Transverse colon (tissue), 4 donors: ENCODE data around the gene TRA2B. TPM values are rescaled to one million over a fixed set of nuclear protein-coding genes. Genes with fewer than 3 reads are reported as not detected.

Source experiments
- DNase-seq: peaks from one replicate; pipeline ENCODE4 v3.0.0-alpha.2; 2019
- H3K27ac ChIP-seq, 4 donors: fragments of 200-600 bp; sonication (generic); 2 replicates each; pipeline ENCODE4 v1.5.1; 2016 to 2018; ENCODE audit warnings: inconsistent platforms in 4 of 4
- H3K27me3 ChIP-seq: fragments of 200-600 bp; sonication (generic); 2 replicates; pipeline ENCODE4 v1.5.1; 2017; ENCODE audit warnings: inconsistent platforms
- H3K36me3 ChIP-seq, 4 donors: fragments of 200-600 bp; sonication (generic); 2 replicates each; pipeline ENCODE4 v1.5.1; 2017 to 2019; ENCODE audit warnings: inconsistent platforms in 4 of 4
- H3K4me1 ChIP-seq, 4 donors: fragments of 200-600 bp; sonication (generic); 2 replicates each; pipeline ENCODE4 v1.5.1; 2017 to 2020; ENCODE audit warnings: inconsistent platforms in 4 of 4
- H3K4me3 ChIP-seq, 4 donors: fragments of 200-600 bp; sonication (generic); 1 replicate in 1 of 4; 2 replicates in 3 of 4; pipeline versions ENCODE4 v1.5.1 to v1.6.1; 2017 to 2019; ENCODE audit warnings: inconsistent platforms in 4 of 4
- H3K9me3 ChIP-seq, 2 donors: fragments of 200-600 bp; sonication (generic); 2 replicates each; pipeline ENCODE4 v1.5.1; 2017 to 2019; ENCODE audit warnings: inconsistent platforms in 2 of 2
- EP300 ChIP-seq: sonication (generic); formaldehyde crosslinking; IDR thresholded peaks from one replicate; pipeline ENCODE4 v1.6.1; 2017; ENCODE audit warnings: antibody characterized with exemption, low read depth
- POLR2A ChIP-seq: fragments of 450-650 bp; IDR thresholded peaks from one replicate; pipeline ENCODE4 v1.6.1; 2016; ENCODE audit warnings: antibody characterized with exemption, mild to moderate bottlenecking, moderate library complexity
- POLR2AphosphoS5 ChIP-seq, 3 donors: sonication (generic); formaldehyde crosslinking; IDR thresholded peaks; one replicate each; pipeline ENCODE4 v1.6.1; 2016; ENCODE audit warnings: antibody characterized with exemption in 3 of 3
- WGBS, 2 donors: methylation state at CpG; one replicate each; pipeline ENCODE4 v1.1.5; 2018; ENCODE audit warnings: low coverage in 1 of 2; 5-methylcytosine and 5-hydroxymethylcytosine counted together
- in situ Hi-C, 4 donors: fragments of 200-750 bp; cut with MboI; loops; one replicate each; pipeline versions ENCODE4 v1.15.0 to v1.15.1; 2017; ENCODE audit warnings: low sequenced_read_pairs in 3 of 4, low pct_ligation_motif_present in 1 of 4, low pct_unique_long_range_greater_than_20kb in 1 of 4
- intact Hi-C: fragments of 100-400 bp; cut with DNase I; formaldehyde crosslinking; loops from one replicate; pipeline ENCODE4 v1.15.1; 2023; ENCODE audit warnings: low total_unique reads
- total RNA-seq, 4 donors: library from RNA; depleted of rRNA; stranded (reverse); fragments of >200 nt; gene quantifications; one replicate each; pipeline ENCODE4 v1.1.0, GENCODE V29; 2016
- TF ChIP-seq, protein P1 (sequence below), 5 experiments: fragments of 200-600 bp in 3 of 5; fragments of 450-650 bp in 2 of 5; sonication (generic) in 3 of 5; IDR thresholded peaks; 1 replicate in 2 of 5; 2 replicates in 3 of 5; pipeline ENCODE4 v1.5.1; 2016 to 2017; ENCODE audit warnings: antibody characterized with exemption in 5 of 5, inconsistent platforms in 3 of 5, mild to moderate bottlenecking in 2 of 5, moderate library complexity in 1 of 5

Gene TRA2B
- 100 to 1,000 TPM in 2 of 4 donors, 10 to 100 TPM in 2; 69.1 to 154 (median 92.6) TPM for total RNA-seq

DNA sequence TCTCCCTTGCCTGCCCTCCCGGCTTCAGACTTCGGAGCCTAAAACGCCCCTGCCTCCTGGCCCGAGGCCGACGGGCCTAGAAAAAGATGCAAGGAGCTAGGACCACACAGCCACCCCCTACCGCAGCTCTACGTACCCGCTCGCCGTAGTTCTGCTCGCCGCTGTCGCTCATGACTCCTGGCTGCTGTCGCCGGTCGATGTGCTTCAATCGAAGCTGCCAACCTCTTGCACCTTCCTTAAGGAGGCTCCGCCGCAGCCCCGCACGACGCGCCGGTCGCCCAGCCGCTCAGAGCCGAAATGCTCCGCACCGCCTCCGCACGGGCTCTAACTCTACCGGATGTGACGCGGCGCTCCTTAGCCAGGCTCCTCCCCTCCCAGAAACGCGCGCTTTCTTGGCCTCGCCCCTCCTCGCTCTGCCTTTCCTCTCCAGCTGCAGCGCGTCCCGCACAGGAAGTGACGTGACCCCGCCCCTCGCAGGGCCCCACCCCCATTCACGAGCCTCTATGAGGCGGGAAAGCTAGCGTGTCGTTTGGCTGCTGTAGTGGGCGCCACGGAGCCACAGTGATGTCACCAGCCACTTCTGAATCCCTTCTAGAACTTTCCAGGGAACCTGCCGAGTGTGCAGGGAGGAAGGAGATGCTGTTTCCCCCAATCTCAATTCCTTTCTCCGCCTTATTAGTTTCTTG, at the start of gene TRA2B:
Gene TRA2B, minus strand, starts transcription at position 326 of the 686 bp plus-strand sequence. Its CDS starts 154 bp downstream, at position 172.
- Histone ChIP-seq H3K4me1 (peaks cover 12 to 35% (median 30%) of the 10 kb centered on the region in 4 donors), H3K9me3 (no peaks in the 10 kb centered on the region), H3K27ac (peak within 1 kb of the TSS; percentile 98 to 100 (median 98)), H3K4me3 (peak within 1 kb of the TSS; percentile 73 to 94 (median 84)), H3K27me3 (no peaks in the 10 kb centered on the region), H3K36me3 (no peaks in the 10 kb centered on the region)
- TF ChIP-seq POLR2AphosphoS5 (IDR thresholded peaks at IDR 0.05) (peak; percentile 100), EP300 (peak; percentile 54), POLR2A (peak; percentile 100)
- TF ChIP-seq, protein P1, sequence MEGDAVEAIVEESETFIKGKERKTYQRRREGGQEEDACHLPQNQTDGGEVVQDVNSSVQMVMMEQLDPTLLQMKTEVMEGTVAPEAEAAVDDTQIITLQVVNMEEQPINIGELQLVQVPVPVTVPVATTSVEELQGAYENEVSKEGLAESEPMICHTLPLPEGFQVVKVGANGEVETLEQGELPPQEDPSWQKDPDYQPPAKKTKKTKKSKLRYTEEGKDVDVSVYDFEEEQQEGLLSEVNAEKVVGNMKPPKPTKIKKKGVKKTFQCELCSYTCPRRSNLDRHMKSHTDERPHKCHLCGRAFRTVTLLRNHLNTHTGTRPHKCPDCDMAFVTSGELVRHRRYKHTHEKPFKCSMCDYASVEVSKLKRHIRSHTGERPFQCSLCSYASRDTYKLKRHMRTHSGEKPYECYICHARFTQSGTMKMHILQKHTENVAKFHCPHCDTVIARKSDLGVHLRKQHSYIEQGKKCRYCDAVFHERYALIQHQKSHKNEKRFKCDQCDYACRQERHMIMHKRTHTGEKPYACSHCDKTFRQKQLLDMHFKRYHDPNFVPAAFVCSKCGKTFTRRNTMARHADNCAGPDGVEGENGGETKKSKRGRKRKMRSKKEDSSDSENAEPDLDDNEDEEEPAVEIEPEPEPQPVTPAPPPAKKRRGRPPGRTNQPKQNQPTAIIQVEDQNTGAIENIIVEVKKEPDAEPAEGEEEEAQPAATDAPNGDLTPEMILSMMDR (IDR thresholded peaks at IDR 0.05), result peak in 2 of 5 experiments; percentile 29 to 38
- in situ Hi-C loops (no loop called here), intact Hi-C loops (no loop called here)
- 2 to 14% methylated on average over 7 to 51 of the region's 55 CpGs for WGBS, 2 donors
- DNase-seq, result peak; percentile 99

- TF ChIP-seq EP300, result no peak
- TF ChIP-seq POLR2A, result no peak
- TF ChIP-seq, protein P1 (IDR thresholded peaks at IDR 0.05), result no peak
- TF ChIP-seq POLR2AphosphoS5 (IDR thresholded peaks at IDR 0.05), result no peak
- intact Hi-C loops, result loop anchor here (10.0 kb wide), 1 partner anchor 629 kb away; the partner anchor contains the start of gene AHSG
- Histone ChIP-seq H3K27ac (no peak overlapping the region), H3K9me3 (no peaks in the 10 kb centered on the region), H3K4me3 (no peak overlapping the region), H3K36me3 (no peaks in the 10 kb centered on the region), H3K4me1 (peaks cover 0 to 5% (median 2%) of the 10 kb centered on the region in 4 donors), H3K27me3 (peaks cover 7% of the 10 kb centered on the region)
- no peak for DNase-seq
- WGBS, 2 donors, result 89 to 93% methylated on average over 14 to 22 of the region's 23 CpGs
- in situ Hi-C loops, result loop anchor here (10.0 to 25.0 kb wide), 7 partner anchors 251 to 826 kb away; partner anchors contain the start of genes CRYGS (in 1 of the 4) and RFC4 (in 1 of the 4)
Observed at GRCh38 chr3:185986198-185986777, 48.5 kb upstream of the TRA2B start.

GRCh38 chr3:185984203-185984602, 46.4 kb upstream of the TRA2B start:
- DNase-seq, result no peak
- in situ Hi-C loops, result loop anchor here (10.0 to 25.0 kb wide), 7 partner anchors 253 to 828 kb away; partner anchors contain the start of genes CRYGS (in 1 of the 4) and RFC4 (in 1 of the 4)
- H3K4me1 ChIP-seq, result peaks cover 0 to 5% (median 2%) of the 10 kb centered on the region in 4 donors
- intact Hi-C loops, result loop anchor here (1.0 to 10.0 kb wide), 2 partner anchors 257 to 631 kb away; partner anchors contain the start of gene AHSG
- no peak for TF ChIP-seq POLR2AphosphoS5 (IDR thresholded peaks at IDR 0.05)
- no peak for TF ChIP-seq EP300
- TF ChIP-seq POLR2A, result no peak
- TF ChIP-seq, protein P1 (IDR thresholded peaks at IDR 0.05), result no peak
- no peaks in the 10 kb centered on the region for H3K9me3 ChIP-seq
- no peak overlapping the region for H3K27ac ChIP-seq
- peaks cover 0 to 4% (median 1%) of the 10 kb centered on the region in 4 donors for H3K36me3 ChIP-seq
- H3K27me3 ChIP-seq, result peaks cover 7% of the 10 kb centered on the region
- H3K4me3 ChIP-seq, result no peak overlapping the region
- 58 to 92% methylated on average over 2 to 3 of the region's 3 CpGs for whole genome bisulfite sequencing, 2 donors
